ENCODE results near the gene PCGF3.

GRCh38 chr4:677431-678293 lies 28.0 kb upstream of the PCGF3 start:
- TF ChIP-seq, protein P1, sequence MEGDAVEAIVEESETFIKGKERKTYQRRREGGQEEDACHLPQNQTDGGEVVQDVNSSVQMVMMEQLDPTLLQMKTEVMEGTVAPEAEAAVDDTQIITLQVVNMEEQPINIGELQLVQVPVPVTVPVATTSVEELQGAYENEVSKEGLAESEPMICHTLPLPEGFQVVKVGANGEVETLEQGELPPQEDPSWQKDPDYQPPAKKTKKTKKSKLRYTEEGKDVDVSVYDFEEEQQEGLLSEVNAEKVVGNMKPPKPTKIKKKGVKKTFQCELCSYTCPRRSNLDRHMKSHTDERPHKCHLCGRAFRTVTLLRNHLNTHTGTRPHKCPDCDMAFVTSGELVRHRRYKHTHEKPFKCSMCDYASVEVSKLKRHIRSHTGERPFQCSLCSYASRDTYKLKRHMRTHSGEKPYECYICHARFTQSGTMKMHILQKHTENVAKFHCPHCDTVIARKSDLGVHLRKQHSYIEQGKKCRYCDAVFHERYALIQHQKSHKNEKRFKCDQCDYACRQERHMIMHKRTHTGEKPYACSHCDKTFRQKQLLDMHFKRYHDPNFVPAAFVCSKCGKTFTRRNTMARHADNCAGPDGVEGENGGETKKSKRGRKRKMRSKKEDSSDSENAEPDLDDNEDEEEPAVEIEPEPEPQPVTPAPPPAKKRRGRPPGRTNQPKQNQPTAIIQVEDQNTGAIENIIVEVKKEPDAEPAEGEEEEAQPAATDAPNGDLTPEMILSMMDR (IDR thresholded peaks at IDR 0.05): no peak
- TF ChIP-seq POLR2A (IDR thresholded peaks at IDR 0.05): no peak

All from right lobe of liver (tissue), 4 donors.